Ishikawa (cell line): ENCODE measurements around the gene MAST4.

Experiments used
- CEBPB ChIP-seq: IDR thresholded peaks from 2 replicates; pipeline ENCODE4 v1.6.1; 2012
- EGR1 ChIP-seq: IDR thresholded peaks from 2 replicates; pipeline ENCODE4 v1.6.1; 2012
- MAX ChIP-seq: IDR thresholded peaks from 2 replicates; pipeline ENCODE4 v1.6.1; 2012
- TEAD4 ChIP-seq: IDR thresholded peaks from 2 replicates; pipeline ENCODE4 v1.6.1; 2012

GRCh38 chr5:66960369-66961137, 364.4 kb downstream of the MAST4 start:
- TF ChIP-seq MAX = no peak
- TF ChIP-seq EGR1 = no peak
- no peak for TF ChIP-seq TEAD4
- TF ChIP-seq CEBPB = no peak
